GM21825 (cell line): Measurements from ENCODE around the gene PITPNM3.

Experiments
- ATAC-seq: cut with Tn5 transposase; IDR thresholded peaks from one replicate; pipeline ENCODE4 v1.9.1; 2021; ENCODE audit warnings: mild to moderate bottlenecking, moderate library complexity; ENCODE audit not compliant: unreplicated experiment

Gene PITPNM3

GRCh38 chr17:6449307-6449706 lies 107.0 kb downstream of the PITPNM3 start:
- no peak for ATAC-seq

GRCh38 chr17:6448473-6448872 lies 107.9 kb downstream of the PITPNM3 start:
- no peak for ATAC-seq

GRCh38 chr17:6446516-6447100 lies 109.7 kb downstream of the PITPNM3 start:
- no peak for ATAC-seq

DNA sequence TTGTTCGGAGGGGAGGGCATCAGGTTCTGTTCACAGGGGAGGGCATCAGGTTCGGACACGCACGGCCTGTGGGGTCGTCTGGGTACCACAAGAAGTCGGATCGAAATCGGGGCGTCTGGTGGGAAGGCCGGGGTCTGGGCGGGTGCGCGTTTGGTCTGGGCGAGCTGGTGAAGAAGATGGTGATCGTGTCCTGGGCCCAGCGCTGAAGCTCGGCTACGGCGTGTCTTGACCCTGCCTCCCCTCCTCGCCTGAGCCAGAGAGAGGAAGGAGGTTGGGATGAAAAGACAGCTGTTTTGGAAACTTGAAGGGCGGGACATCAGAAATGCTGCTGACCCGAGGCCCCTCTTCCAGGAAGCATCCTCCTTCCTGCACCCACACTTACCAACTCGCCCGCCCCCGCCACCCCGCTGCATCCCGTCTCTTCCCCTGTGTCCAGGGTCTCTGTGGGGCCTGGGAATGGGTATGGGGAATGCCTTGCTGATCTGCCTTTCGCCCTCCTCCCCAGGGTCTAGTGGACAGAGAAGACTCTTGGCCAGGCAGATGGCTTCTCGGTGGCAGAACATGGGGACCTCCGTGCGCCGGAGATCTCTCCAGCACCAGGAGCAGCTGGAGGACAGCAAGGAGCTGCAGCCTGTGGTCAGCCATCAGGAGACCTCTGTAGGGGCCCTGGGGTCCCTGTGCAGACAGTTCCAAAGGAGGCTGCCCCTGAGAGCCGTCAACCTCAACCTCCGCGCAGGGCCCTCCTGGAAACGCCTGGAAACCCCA lies 111.6 kb downstream of the PITPNM3 start:
- ATAC-seq, result no peak

DNA sequence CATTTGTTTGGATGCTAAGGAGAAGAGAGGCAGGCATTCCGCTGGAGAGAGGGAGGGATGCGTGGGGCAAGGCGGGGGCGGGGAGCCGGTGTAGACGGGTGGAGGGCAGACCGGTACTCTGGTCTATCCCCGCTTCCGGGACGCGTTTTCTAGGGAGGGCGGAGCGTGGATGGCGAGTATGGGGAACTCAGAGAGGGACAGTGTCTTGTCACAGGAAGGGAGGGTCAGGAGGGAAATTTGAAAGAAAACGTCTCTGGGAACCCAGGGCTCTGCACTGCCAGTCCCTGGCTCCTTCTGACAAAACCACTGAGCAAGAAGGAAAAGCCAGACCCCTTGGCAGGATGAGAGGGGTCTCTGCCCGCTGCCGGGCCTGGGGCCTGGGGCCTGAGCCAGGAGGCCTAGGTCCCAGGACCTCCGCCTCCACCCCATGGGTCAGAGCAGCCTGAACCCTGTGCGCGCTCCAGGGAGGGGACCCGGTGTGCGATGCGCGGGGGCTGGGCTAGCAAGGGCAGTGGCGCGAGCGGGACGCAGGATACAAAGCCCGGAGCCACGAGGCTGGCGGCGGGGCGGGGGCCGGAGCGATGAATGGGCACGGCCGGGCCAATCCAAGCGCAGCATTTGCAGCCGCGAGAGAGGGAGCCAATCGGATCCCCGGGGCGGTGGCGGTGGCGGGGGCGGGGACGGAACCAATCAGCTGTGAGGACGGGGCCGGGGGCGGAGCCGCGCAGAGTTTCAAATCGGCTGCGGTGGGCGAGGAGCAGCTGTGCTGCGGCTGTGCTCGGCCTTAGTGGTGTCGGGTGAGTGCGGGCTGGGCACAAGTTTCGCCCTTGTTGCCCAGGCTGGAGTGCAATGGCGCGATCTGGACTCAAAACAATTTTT lies 112.4 kb downstream of the PITPNM3 start, which contains the start of gene PIMREG:
Gene PIMREG (plus strand): TSS at position 764 of the 879 bp plus-strand sequence. CDS start 656 bp downstream, outside the sequence.
- ATAC-seq, result peak; percentile 73

GRCh38 chr17:6442775-6443174 lies 113.6 kb downstream of the PITPNM3 start:
- no peak for ATAC-seq

DNA sequence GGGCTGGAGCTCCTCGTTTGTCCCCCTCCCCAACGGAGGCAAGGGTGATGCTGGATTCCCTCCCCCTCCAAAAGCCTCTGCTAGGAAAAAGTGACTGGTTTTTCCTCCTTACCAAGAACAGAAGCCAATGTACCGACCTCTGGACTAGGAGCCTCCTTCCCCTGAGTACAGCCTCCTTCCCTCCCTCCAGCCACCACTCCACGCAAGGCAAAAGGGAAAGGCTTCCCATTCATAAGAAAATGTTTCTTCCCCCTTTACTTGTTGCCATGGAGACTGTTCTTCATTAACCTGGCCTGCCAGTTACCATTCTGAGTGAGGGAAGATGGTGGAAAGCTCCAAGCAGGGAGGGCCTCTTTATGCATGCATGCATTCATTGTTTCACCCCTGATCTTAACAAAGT lies 116.4 kb downstream of the PITPNM3 start:
- ATAC-seq, result no peak

- no peak for ATAC-seq
These were observed 118.4 kb downstream of the PITPNM3 start for GRCh38 chr17:6437956-6438355.

DNA sequence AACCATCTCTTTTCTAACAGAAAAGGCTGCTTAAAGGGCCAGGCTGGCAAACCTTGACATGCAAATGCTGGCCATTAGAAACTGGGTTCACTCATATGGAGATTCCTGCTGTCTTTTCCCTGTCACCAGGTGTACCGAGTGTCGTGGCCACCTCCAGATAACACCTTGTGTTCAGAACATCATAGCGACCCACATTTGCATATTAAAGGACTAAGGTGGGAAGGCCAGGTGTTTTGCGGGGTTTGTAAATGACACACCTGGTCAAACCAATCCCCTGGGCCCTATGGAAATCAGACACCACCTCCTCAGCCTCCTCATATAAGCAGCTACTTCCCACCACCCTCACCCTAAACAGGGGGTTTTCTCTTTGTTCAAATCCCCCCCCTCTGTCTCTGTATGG lies 118.9 kb downstream of the PITPNM3 start:
- no peak for ATAC-seq

- no peak for ATAC-seq
These were observed 120.4 kb downstream of the PITPNM3 start for GRCh38 chr17:6435968-6436367.

GRCh38 chr17:6435051-6435450 lies 121.3 kb downstream of the PITPNM3 start, which contains the start of gene AIPL1:
AIPL1 (minus strand) TSS chr17:6435121; CDS start chr17:6435104, 17 bp downstream.
- ATAC-seq, result no peak

DNA sequence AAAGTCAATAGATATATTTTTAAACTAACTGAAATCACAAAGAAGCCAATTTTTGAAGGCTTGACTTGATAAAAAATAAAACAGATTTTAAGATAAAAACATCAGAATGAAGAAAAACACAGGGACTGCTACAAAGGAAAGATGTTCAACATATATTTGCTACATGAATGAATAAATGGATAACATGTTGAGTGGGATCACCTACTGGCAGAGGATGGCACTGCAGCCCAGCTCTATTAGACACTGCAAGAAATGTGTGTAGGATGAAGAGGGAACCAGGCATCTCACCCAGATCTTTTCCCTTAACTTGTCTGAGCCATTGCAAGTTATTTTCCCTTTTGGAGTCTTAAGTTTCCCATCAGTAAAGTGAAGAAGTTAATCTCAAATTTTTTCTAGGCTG lies 125.6 kb downstream of the PITPNM3 start:
- no peak for ATAC-seq

DNA sequence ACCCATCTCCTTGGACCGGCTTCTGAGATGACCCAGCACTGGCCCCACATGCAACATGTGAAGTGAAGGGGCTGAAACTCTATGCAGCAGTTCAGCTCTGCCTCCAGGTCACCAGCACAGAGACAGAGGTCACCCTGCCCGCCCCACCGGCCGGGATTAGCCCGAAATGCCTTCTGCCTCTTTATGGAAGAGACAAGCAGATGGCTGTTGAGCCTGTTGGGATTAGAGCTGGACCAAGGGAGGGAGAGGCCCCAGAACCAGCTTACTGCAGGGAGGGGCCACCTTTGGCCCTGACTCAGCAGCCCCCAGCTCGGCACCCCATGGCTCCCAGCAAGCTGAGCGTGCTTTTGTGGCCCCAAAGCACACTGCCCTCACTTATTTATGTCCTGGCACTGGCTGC lies 127.1 kb downstream of the PITPNM3 start:
- no peak for ATAC-seq

DNA sequence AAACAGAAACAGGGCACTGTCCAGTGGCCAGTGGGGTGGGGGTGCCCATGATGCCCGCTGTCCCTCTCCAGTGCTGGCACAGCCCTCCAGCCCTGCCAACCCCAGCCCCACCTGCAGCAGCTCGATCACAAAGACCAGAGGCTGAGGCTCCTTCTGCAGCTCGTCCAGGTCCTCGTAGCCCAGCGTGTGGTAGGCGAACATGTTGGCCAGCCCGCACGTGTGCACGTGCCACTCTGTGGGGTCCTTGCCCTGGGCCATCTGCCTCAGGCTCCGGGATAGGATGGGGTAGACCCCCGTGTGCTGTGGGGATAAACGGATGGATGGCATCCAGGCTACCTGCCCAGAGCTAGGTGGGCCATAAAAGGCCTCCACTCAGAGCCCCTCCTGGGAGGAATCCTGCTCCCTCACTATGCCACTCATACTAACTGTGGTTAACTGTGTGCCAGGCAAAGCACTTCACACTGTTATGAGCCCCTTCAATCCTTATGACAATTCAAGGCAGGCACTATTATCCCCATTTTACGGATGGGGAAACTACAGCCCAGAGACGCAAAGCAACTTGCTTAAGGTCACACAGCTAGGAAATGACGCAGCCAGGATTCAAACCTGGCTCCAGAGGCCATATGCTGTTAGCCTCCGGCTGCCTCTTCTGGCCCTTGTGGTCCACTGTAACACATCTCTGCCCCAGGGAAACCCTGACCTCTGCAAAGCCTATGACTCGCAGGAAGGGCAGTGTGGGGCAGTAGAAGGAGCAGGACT lies 128.0 kb downstream of the PITPNM3 start:
- ATAC-seq, result no peak

- ATAC-seq, result no peak
These were observed 129.0 kb downstream of the PITPNM3 start for GRCh38 chr17:6427279-6427781.

- ATAC-seq, result no peak
These were observed 129.8 kb downstream of the PITPNM3 start for GRCh38 chr17:6426356-6427101.

DNA sequence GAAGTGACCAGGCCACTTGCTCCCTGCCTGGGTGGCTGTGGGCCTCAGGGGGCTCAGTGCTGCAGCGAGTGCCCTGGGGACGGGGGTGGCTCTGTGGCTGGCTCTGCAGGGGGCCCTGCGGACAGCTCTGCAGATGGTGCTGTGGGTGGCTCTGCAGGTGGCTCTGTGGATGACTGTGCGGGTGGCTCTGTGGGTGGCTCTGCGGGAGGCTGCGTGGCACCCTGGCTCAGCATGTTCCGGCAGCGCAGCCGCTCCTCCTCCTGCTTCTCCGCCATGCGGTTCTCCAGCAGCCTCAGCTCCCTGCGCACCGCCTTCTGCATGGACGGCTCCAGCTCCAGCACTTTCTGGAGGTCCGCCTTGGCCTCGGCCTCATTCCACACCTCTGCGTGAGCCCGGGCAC lies 130.9 kb downstream of the PITPNM3 start:
- no peak for ATAC-seq

GRCh38 chr17:6423931-6424330 lies 132.4 kb downstream of the PITPNM3 start:
- no peak for ATAC-seq

- no peak for ATAC-seq
These were observed 133.6 kb downstream of the PITPNM3 start for GRCh38 chr17:6422654-6423241.
